Neural progenitor cell (in vitro differentiated cells): ENCODE data around the gene CCNG1. TPM values are rescaled to one million over a fixed set of nuclear protein-coding genes. Genes with fewer than 3 reads are reported as not detected.
A peak's percentile ranks its signal among the peaks of the same experiment; 100 is the strongest.

Experiments
- DNase-seq: peaks from one replicate; pipeline ENCODE4 v3.0.0-alpha.2; 2016; ENCODE audit warnings: low spot score
- H2AFZ ChIP-seq: fragments of 200-600 bp; sonication (generic); replicated peaks from 2 replicates; pipeline ENCODE4 v1.6.1; 2016; ENCODE audit warnings: antibody characterized with exemption
- H3F3A ChIP-seq: fragments of 200-600 bp; sonication (generic); 2 replicates; pipeline ENCODE4 v1.6.1; 2016; ENCODE audit warnings: antibody characterized with exemption, low read depth
- H3K27ac ChIP-seq: fragments of 200-600 bp; sonication (generic); 2 replicates; pipeline ENCODE4 v1.5.1; 2016; ENCODE audit warnings: mild to moderate bottlenecking
- H3K27me3 ChIP-seq: fragments of 200-600 bp; sonication (generic); 2 replicates; pipeline ENCODE4 v1.6.1; 2016; ENCODE audit warnings: mild to moderate bottlenecking, moderate library complexity
- H3K36me3 ChIP-seq: fragments of 200-600 bp; sonication (generic); 2 replicates; pipeline ENCODE4 v1.5.1; 2016
- H3K4me1 ChIP-seq: fragments of 200-600 bp; sonication (generic); 2 replicates; pipeline ENCODE4 v1.6.1; 2016; ENCODE audit warnings: mixed run types
- H3K4me2 ChIP-seq: fragments of 200-600 bp; sonication (generic); 2 replicates; pipeline ENCODE4 v1.6.1; 2016
- H3K4me3 ChIP-seq: fragments of 200-600 bp; sonication (generic); 2 replicates; pipeline ENCODE4 v1.5.1; 2016
- H3K79me2 ChIP-seq: fragments of 200-600 bp; sonication (generic); 2 replicates; pipeline ENCODE4 v1.6.1; 2016; ENCODE audit warnings: low read depth
- H3K9ac ChIP-seq: fragments of 200-600 bp; sonication (generic); 2 replicates; pipeline ENCODE4 v1.6.1; 2016
- H3K9me3 ChIP-seq: fragments of 200-600 bp; sonication (generic); 2 replicates; pipeline ENCODE4 v1.5.1; 2016; ENCODE audit warnings: low read depth
- H4K20me1 ChIP-seq: fragments of 200-600 bp; sonication (generic); 2 replicates; pipeline ENCODE4 v1.6.1; 2016; ENCODE audit warnings: low read depth
- H3K27ac Mint-ChIP-seq: 3 replicates; pipeline ENCODE4 v1.8.0; 2021; ENCODE audit warnings: mixed read lengths
- H3K27me3 Mint-ChIP-seq: 2 replicates; pipeline ENCODE4 v1.8.0; 2022; ENCODE audit warnings: low read depth, mild to moderate bottlenecking, inconsistent platforms, moderate library complexity, mixed read lengths; ENCODE audit not compliant: insufficient read depth
- H3K36me3 Mint-ChIP-seq: 3 replicates; pipeline ENCODE4 v1.8.0; 2021; ENCODE audit warnings: mixed read lengths
- H3K4me1 Mint-ChIP-seq: 3 replicates; pipeline ENCODE4 v1.8.0; 2021; ENCODE audit warnings: mixed read lengths
- H3K4me3 Mint-ChIP-seq: 3 replicates; pipeline ENCODE4 v1.8.0; 2021; ENCODE audit warnings: mild to moderate bottlenecking, moderate library complexity, mixed read lengths
- H3K9me3 Mint-ChIP-seq: 3 replicates; pipeline ENCODE4 v1.8.0; 2020; ENCODE audit warnings: mixed read lengths
- EZH2 ChIP-seq: fragments of 200-600 bp; sonication (generic); IDR thresholded peaks from 2 replicates; pipeline ENCODE4 v1.6.1; 2017; ENCODE audit warnings: antibody characterized with exemption, mild to moderate bottlenecking, moderate library complexity
- EZH2phosphoT487 ChIP-seq: fragments of 200-600 bp; sonication (generic); IDR thresholded peaks from 2 replicates; pipeline ENCODE4 v1.6.1; 2017; ENCODE audit warnings: antibody characterized with exemption
- total RNA-seq: library from RNA; depleted of rRNA; stranded (reverse); fragments of >200 nt; gene quantifications from 2 replicates; pipeline ENCODE4 v1.2.3, GENCODE V29; 2015; ENCODE audit warnings: low replicate concordance
- TF ChIP-seq, protein P1 (sequence below): fragments of 200-600 bp; sonication (generic); IDR thresholded peaks from 2 replicates; pipeline ENCODE4 v1.5.1; 2017; ENCODE audit warnings: antibody characterized with exemption, mild to moderate bottlenecking

The CCNG1 gene
- total RNA-seq, 1 donor from 2014 or later = 933 TPM

DNA sequence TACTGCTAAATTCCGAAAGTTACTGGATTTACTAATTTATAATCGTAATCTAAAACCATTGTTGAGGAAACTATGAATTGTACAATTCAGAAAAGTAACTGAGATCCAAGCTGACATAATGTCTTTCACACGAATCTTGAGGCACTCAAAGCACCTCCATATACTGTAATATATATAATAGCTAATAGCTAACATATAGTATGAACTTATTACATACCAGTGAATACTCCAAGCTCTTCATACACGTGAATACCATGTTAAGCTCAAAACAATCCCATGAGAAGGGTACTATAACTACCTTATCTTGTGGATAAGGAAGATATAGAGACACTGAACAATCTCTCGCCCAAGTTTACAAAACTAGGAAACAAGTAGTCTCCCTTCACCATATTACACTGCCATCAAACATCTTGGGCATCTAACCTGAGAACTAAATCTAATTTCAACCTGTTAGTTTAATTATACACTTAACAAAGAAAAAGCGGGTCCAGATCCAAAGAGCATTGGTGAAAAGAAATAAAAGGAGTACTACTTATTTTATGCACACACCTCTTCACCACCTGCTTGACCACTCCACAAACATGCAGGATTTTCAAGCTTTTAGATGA is 21.5 kb downstream of the CCNG1 start:
- Mint-ChIP-seq H3K36me3 (peaks cover 21% of the 10 kb centered on the region), H3K27me3 (peaks cover 4% of the 10 kb centered on the region), H3K9me3 (no peaks in the 10 kb centered on the region), H3K4me3 (peak overlapping the region; percentile 95), H3K27ac (peak overlapping the region; percentile 98), H3K4me1 (peaks cover 29% of the 10 kb centered on the region)
- Histone ChIP-seq H3K9me3 (no peaks in the 10 kb centered on the region), H4K20me1 (no peaks in the 10 kb centered on the region), H3K4me3 (peak overlapping the region; percentile 69), H3F3A (peaks cover 34% of the 10 kb centered on the region), H3K27ac (peak overlapping the region; percentile 99), H3K27me3 (no peaks in the 10 kb centered on the region), H3K4me1 (peaks cover 18% of the 10 kb centered on the region), H3K4me2 (peak overlapping the region; percentile 92), H3K9ac (peak overlapping the region; percentile 72), H3K36me3 (peaks cover 18% of the 10 kb centered on the region), H3K79me2 (peaks cover 71% of the 10 kb centered on the region), H2AFZ (no peak overlapping the region)
- no peak for DNase-seq
- TF ChIP-seq, protein P1, sequence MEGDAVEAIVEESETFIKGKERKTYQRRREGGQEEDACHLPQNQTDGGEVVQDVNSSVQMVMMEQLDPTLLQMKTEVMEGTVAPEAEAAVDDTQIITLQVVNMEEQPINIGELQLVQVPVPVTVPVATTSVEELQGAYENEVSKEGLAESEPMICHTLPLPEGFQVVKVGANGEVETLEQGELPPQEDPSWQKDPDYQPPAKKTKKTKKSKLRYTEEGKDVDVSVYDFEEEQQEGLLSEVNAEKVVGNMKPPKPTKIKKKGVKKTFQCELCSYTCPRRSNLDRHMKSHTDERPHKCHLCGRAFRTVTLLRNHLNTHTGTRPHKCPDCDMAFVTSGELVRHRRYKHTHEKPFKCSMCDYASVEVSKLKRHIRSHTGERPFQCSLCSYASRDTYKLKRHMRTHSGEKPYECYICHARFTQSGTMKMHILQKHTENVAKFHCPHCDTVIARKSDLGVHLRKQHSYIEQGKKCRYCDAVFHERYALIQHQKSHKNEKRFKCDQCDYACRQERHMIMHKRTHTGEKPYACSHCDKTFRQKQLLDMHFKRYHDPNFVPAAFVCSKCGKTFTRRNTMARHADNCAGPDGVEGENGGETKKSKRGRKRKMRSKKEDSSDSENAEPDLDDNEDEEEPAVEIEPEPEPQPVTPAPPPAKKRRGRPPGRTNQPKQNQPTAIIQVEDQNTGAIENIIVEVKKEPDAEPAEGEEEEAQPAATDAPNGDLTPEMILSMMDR = no peak
- TF ChIP-seq EZH2phosphoT487 (no peak), EZH2 (no peak)

DNA sequence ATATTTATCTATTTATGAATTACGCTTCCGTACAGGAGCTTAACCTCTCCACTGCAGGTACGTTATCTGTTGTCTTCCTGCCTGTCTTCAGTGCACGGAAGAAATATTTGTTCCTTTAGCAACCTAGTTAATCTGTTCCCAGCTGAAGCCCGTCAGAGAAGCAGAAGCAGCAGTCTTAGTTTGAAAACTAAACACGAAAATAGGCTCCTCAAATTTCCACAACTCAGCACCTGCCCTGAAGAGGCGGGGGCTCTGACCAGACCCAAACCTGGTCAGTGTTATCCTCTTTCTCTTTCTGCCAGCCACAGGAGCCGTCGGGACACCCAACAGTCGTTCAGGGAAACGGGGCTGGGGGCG is 22.0 kb downstream of the CCNG1 start:
- H3K27ac Mint-ChIP-seq = peak overlapping the region; percentile 98
- Histone ChIP-seq H3K9ac (peak overlapping the region; percentile 72), H3K4me2 (peak overlapping the region; percentile 92), H3K4me1 (peaks cover 18% of the 10 kb centered on the region), H3K36me3 (peaks cover 22% of the 10 kb centered on the region), H3K9me3 (no peaks in the 10 kb centered on the region), H3K27ac (peak overlapping the region; percentile 99), H4K20me1 (no peaks in the 10 kb centered on the region), H2AFZ (peak overlapping the region; percentile 83), H3K4me3 (peak overlapping the region; percentile 69), H3K27me3 (no peaks in the 10 kb centered on the region), H3K79me2 (peaks cover 77% of the 10 kb centered on the region), H3F3A (peaks cover 34% of the 10 kb centered on the region)
- peaks cover 29% of the 10 kb centered on the region for H3K4me1 Mint-ChIP-seq
- H3K9me3 Mint-ChIP-seq = no peaks in the 10 kb centered on the region
- no peak for TF ChIP-seq EZH2
- TF ChIP-seq EZH2phosphoT487 = no peak
- TF ChIP-seq, protein P1 = no peak
- no peak for DNase-seq
- H3K27me3 Mint-ChIP-seq = peaks cover 4% of the 10 kb centered on the region
- H3K36me3 Mint-ChIP-seq = peaks cover 21% of the 10 kb centered on the region
- H3K4me3 Mint-ChIP-seq = peak overlapping the region; percentile 95

DNA sequence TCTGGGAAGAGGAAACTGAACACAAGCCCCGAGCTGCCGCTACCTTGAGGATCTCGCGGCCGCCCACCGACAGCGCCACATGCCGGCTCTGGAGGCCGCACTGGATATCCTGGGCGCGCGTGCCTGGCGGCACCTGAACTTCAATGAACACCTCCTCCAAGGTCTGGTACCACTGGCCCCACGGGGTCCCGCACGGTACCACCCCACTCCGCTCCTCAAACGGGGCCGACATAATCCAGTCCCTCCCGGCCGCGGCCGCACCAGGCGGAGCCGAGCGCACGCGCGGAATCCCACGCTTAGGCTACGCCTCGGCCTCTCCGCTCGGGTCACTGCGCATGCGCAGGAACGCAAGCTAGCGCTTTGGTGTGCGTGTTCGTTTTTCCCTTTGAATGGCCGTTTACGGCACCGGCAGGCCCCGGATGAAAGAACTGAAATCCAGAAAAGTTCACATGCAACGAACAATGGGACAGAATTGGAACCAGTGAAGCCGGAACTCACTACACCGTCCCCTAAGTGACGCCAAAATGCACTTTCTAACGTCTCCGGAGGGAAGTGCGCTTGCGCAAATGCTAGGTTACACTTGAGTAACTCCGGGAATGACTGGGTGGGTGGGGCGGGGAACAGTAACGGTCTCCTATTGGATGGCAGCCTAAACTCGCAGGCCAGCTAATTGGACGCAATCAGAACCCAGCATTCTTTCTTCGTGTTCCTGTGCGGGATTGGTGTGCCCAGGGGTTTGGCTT is 22.6 kb downstream of the CCNG1 start, which contains the start of gene NUDCD2:
TSS of gene NUDCD2 (minus strand) at position 284 of the 743 bp plus-strand sequence. CDS start at position 232, 52 bp downstream.
- H3K27ac Mint-ChIP-seq = peak within 1 kb of the TSS; percentile 98
- H3K36me3 Mint-ChIP-seq = peaks cover 19% of the 10 kb centered on the region
- TF ChIP-seq EZH2 = no peak
- TF ChIP-seq, protein P1 = peak; percentile 37
- peak; percentile 98 for DNase-seq
- Histone ChIP-seq H3K9me3 (no peaks in the 10 kb centered on the region), H3F3A (peaks cover 34% of the 10 kb centered on the region), H3K4me3 (peak within 1 kb of the TSS; percentile 69), H3K9ac (peak within 1 kb of the TSS; percentile 72), H3K27me3 (no peaks in the 10 kb centered on the region), H3K27ac (peak within 1 kb of the TSS; percentile 99), H3K79me2 (peaks cover 82% of the 10 kb centered on the region), H3K4me1 (peaks cover 18% of the 10 kb centered on the region), H3K36me3 (peaks cover 27% of the 10 kb centered on the region), H4K20me1 (no peaks in the 10 kb centered on the region), H3K4me2 (peak within 1 kb of the TSS; percentile 92), H2AFZ (peak within 1 kb of the TSS; percentile 83)
- H3K4me3 Mint-ChIP-seq = peak within 1 kb of the TSS; percentile 95
- H3K9me3 Mint-ChIP-seq = no peaks in the 10 kb centered on the region
- peaks cover 29% of the 10 kb centered on the region for H3K4me1 Mint-ChIP-seq
- H3K27me3 Mint-ChIP-seq = peaks cover 4% of the 10 kb centered on the region
